GM23248 (cell line): ENCODE data around the gene RAB4B. TPM values are rescaled to one million over a fixed set of nuclear protein-coding genes. Genes with fewer than 3 reads are reported as not detected.
"Not testable (repeated sequence)": the region's sequence is repeated elsewhere in the genome, so short reads cannot be mapped to it uniquely, and the experiment has no call there.

ENCODE experiments used
- DNase-seq: peaks from one replicate; pipeline ENCODE4 v3.0.0-alpha.2; 2015
- H2AFZ ChIP-seq: fragments of 200-600 bp; sonication (generic); 2 replicates; pipeline ENCODE4 v1.6.1; 2016; ENCODE audit warnings: antibody characterized with exemption
- H3F3A ChIP-seq: fragments of 200-600 bp; sonication (generic); 2 replicates; pipeline ENCODE4 v1.6.1; 2016; ENCODE audit warnings: mild to moderate bottlenecking, antibody characterized with exemption, mixed run types; ENCODE audit not compliant: insufficient read depth
- H3K27ac ChIP-seq: fragments of 200-600 bp; sonication (generic); 2 replicates; pipeline ENCODE4 v1.5.1; 2016; ENCODE audit warnings: mild to moderate bottlenecking
- H3K27me3 ChIP-seq: fragments of 200-600 bp; sonication (generic); replicated peaks from 2 replicates; pipeline ENCODE4 v1.6.1; 2016; ENCODE audit warnings: mild to moderate bottlenecking; ENCODE audit not compliant: insufficient read depth
- H3K36me3 ChIP-seq: fragments of 200-600 bp; sonication (generic); 2 replicates; pipeline ENCODE4 v1.6.1; 2016; ENCODE audit warnings: low read depth, mild to moderate bottlenecking
- H3K4me1 ChIP-seq: fragments of 200-600 bp; sonication (generic); 2 replicates; pipeline ENCODE4 v1.6.1; 2016; ENCODE audit warnings: mild to moderate bottlenecking; ENCODE audit not compliant: insufficient read depth
- H3K4me2 ChIP-seq: fragments of 200-600 bp; sonication (generic); one replicate; pipeline ENCODE4 v1.6.1; 2016; ENCODE audit warnings: mild to moderate bottlenecking; ENCODE audit not compliant: unreplicated experiment
- H3K4me3 ChIP-seq: fragments of 200-600 bp; sonication (generic); 2 replicates; pipeline ENCODE4 v1.5.1; 2016; ENCODE audit warnings: mild to moderate bottlenecking
- H3K79me2 ChIP-seq: fragments of 200-600 bp; sonication (generic); 2 replicates; pipeline ENCODE4 v1.6.1; 2016; ENCODE audit warnings: mild to moderate bottlenecking; ENCODE audit not compliant: insufficient read depth
- H3K9ac ChIP-seq: fragments of 200-600 bp; sonication (generic); 2 replicates; pipeline ENCODE4 v1.6.1; 2016; ENCODE audit warnings: mild to moderate bottlenecking
- H3K9me2 ChIP-seq: fragments of 200-600 bp; sonication (generic); 2 replicates; pipeline ENCODE4 v1.6.1; 2016; ENCODE audit warnings: mixed run types, mild to moderate bottlenecking, moderate library complexity; ENCODE audit not compliant: insufficient read depth
- H3K9me3 ChIP-seq: fragments of 200-600 bp; sonication (generic); one replicate; pipeline ENCODE4 v1.6.1; 2017; ENCODE audit warnings: low read depth
- H4K20me1 ChIP-seq: fragments of 200-600 bp; sonication (generic); 2 replicates; pipeline ENCODE4 v1.6.0; 2016; ENCODE audit not compliant: insufficient read depth
- EZH2 ChIP-seq: fragments of 200-600 bp; sonication (generic); IDR thresholded peaks from 2 replicates; pipeline ENCODE4 v1.6.1; 2018; ENCODE audit warnings: antibody characterized with exemption, mild to moderate bottlenecking; ENCODE audit not compliant: insufficient read depth, poor library complexity, severe bottlenecking
- EZH2phosphoT487 ChIP-seq: fragments of 200-600 bp; sonication (generic); IDR thresholded peaks from 2 replicates; pipeline ENCODE4 v1.6.1; 2018; ENCODE audit warnings: antibody characterized with exemption, moderate library complexity, mild to moderate bottlenecking, low read depth; ENCODE audit not compliant: insufficient read depth
- WGBS, 2 experiments: methylation state at CpG; one replicate each; pipeline ENCODE4 v1.1.6; 2015 to 2017; ENCODE audit warnings: low lambda C conversion rate in 2 of 2, low coverage in 1 of 2; ENCODE audit errors: missing lambda C conversion rate in 2 of 2; 5-methylcytosine and 5-hydroxymethylcytosine counted together
- in situ Hi-C: fragments of 300-500 bp; cut with MboI; formaldehyde crosslinking; loops from 2 replicates; pipeline ENCODE4 v1.15.0; 2020
- polyA plus RNA-seq: library from polyadenylated mRNA; unstranded; fragments of >200 nt; fragmentation: Nextera tagmentation; extraction: Ambion mirVana; gene quantifications from 2 replicates; pipeline ENCODE4 v1.2.1, GENCODE V29; 2016
- total RNA-seq: library from RNA; depleted of rRNA; stranded (reverse); fragments of >200 nt; shearing (Covaris generic); gene quantifications from 2 replicates; pipeline ENCODE4 v1.2.3, GENCODE V29; 2014

The RAB4B gene
- total and polyA plus RNA-seq, 2 experiments from 2014 or later = 23.2 to 25.6 TPM

- H3K9me3 ChIP-seq = no peaks in the 10 kb centered on the region
- no peaks in the 10 kb centered on the region; the same call in 1 of the 2 replicates for H3F3A ChIP-seq
- H3K4me2 ChIP-seq = no peak overlapping the region
- H3K27me3 ChIP-seq = no peaks in the 10 kb centered on the region
- no peak overlapping the region for H2AFZ ChIP-seq
- no peaks in the 10 kb centered on the region for H3K9me2 ChIP-seq
- H3K36me3 ChIP-seq = no peaks in the 10 kb centered on the region
- H3K9ac ChIP-seq = no peak overlapping the region
- H3K4me1 ChIP-seq = peaks cover 5% of the 10 kb centered on the region
- in situ Hi-C loops = no loop called here
- WGBS, 2 experiments = 49 to 58% methylated on average over 3 to 4 of the region's 4 CpGs
- H3K4me3 ChIP-seq = no peak overlapping the region
- H3K79me2 ChIP-seq = peaks cover 23% of the 10 kb centered on the region
- no peaks in the 10 kb centered on the region for H4K20me1 ChIP-seq
- H3K27ac ChIP-seq = no peak overlapping the region
- DNase-seq = no peak
- no peak for TF ChIP-seq EZH2phosphoT487
These were observed 35.1 kb downstream of the RAB4B start for GRCh38 chr19:40813182-40813581.

DNA sequence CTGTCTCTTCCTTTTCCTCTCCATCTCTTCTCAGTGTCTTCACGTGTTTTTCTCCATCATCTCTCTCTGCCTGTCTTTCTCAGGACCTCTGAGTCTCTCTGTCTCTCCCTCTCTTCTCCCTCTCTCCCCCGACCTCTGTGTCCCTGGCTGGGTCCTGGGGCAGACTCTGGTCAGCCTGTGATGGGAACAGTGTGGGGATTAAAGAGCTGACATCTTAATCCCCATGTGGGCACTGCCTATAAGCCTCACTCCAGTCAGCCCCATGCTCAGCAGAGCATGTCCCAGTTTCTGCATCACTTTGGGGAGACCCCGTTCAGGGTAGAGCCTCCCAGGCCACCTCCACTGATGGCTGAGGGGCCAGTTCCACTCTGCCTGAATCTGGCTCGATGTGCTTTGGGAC lies 37.2 kb downstream of the RAB4B start:
- no peak overlapping the region for H3K9ac ChIP-seq
- H4K20me1 ChIP-seq = no peaks in the 10 kb centered on the region
- no peak overlapping the region for H3K4me3 ChIP-seq
- DNase-seq = no peak
- in situ Hi-C loops = no loop called here
- H3K36me3 ChIP-seq = no peaks in the 10 kb centered on the region
- peaks cover 5% of the 10 kb centered on the region for H3K4me1 ChIP-seq
- H3K9me2 ChIP-seq = no peaks in the 10 kb centered on the region
- no peak overlapping the region for H3K4me2 ChIP-seq
- H3K27ac ChIP-seq = no peak overlapping the region
- peaks cover 7% of the 10 kb centered on the region for H3F3A ChIP-seq
- no peaks in the 10 kb centered on the region for H3K9me3 ChIP-seq
- WGBS, 2 experiments = 65 to 69% methylated on average over 4 of the region's 4 CpGs
- H3K27me3 ChIP-seq = no peaks in the 10 kb centered on the region
- H3K79me2 ChIP-seq = 0 out of 2 replicates have a peak, but pooled peaks cover 6% of the 10 kb centered on the region
- H2AFZ ChIP-seq = no peak overlapping the region
- no peak for TF ChIP-seq EZH2
- TF ChIP-seq EZH2phosphoT487 = no peak

DNA sequence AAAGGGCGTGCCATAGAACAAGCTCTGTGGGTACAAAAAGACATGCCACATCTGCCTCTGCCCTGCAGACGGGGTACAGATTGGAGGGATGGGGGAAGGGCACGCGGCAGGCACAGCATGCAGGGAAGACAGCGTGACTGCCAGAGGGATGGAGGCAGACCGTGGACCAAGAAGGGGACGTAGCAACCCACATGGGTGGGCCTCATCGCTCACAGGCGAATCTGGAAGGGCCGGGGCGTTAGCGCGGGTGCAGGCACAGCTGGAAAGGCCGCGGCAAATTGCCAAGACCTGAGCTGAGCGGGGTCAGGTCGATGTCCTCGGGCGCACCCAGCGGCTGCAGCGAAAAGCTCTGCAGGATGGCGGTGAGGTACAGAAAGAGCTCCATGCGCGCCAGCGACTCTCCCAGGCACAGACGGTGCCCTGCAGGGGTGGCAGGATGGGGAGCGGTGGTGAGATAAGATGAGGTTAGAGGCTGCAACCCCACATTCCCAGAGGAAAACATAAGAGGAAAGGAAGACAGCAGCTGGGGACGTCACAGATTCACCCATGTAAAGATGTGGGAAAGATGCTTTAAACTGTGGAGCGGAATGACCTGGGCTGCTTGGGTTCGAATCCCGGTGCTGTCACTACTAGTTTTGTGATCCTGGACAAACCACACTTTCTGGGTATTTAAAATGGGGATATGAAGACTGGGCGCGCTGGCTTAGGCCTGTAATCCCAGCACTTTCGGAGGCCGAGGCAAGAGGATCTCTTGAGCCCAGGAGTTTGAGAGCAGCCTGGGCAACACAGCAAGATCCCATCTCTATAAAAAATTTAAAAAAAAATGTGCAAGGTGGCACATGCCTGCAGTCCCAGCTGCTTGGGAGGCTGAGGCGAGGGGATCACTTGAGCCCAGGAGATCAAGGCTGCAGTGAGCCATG lies 40.7 kb downstream of the RAB4B start:
- H3K9me2 ChIP-seq, H4K20me1 ChIP-seq, H3K79me2 ChIP-seq, H3K4me1 ChIP-seq, H3F3A ChIP-seq, H3K27me3 ChIP-seq, H3K36me3 ChIP-seq, H3K9ac ChIP-seq, H3K9me3 ChIP-seq, H3K27ac ChIP-seq, H2AFZ ChIP-seq, in situ Hi-C loops: not testable (repeated sequence)
- Histone ChIP-seq H3K4me3 (peak overlapping the region; percentile 46), H3K4me2 (peak overlapping the region; percentile 68)
- 30 to 35% methylated on average over 23 to 35 of the region's 36 CpGs for WGBS, 2 experiments
- DNase-seq = peak; percentile 39

DNA sequence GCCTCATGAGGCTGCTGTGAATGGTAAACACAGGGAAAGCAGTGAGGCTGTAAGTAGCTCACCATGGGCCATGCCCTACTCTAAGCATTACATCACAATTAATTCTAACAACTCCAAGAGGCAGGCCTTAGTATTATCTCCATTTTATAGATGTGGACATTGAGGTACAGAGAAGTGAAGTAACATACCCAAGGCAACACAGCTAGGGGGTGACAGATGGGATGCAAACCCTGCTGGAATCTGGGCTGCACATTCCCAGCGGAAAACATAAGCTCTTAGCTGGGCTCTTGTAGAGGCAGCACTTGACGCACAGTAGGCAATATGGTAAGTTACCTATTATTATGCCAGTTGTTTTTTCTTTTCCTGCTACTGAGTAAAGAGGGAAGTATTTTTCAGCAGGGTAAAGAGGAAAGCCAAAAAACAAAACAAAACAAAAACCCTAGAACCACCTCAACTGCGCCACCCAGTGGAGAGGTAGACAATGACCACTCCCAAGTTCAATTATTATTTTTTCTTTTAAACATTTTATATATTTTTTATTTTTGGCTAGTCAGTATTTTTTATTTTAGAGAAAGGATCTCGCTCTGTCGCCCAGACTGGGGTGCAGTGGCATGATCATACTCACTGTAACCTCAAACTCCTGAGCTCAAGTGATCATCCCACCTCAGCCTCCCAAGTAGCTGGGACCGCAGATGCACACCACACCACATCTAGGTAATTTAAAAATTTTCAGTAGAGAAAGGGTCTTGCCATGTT lies 41.6 kb downstream of the RAB4B start:
- 34 to 35% methylated on average over 6 of the region's 6 CpGs for WGBS, 2 experiments
- not testable (repeated sequence) for H3K27me3 ChIP-seq

More for the DNA sequence above, 41.6 kb downstream of the RAB4B start:
- H3K27ac ChIP-seq, H3K4me2 ChIP-seq, H3K36me3 ChIP-seq, H3K9me2 ChIP-seq, H3K4me3 ChIP-seq, H3K4me1 ChIP-seq, H3F3A ChIP-seq, H4K20me1 ChIP-seq, H2AFZ ChIP-seq, in situ Hi-C loops, H3K9ac ChIP-seq, H3K9me3 ChIP-seq, H3K79me2 ChIP-seq: not testable (repeated sequence)
- peak; percentile 57 for DNase-seq
